ENCODE data around the gene TM4SF1. TPM values are rescaled to one million over a fixed set of nuclear protein-coding genes. Genes with fewer than 3 reads are reported as not detected.

TM4SF1 gene
- total RNA-seq, 2 experiments from 2014 or later = not detected

Other genes starting within 250 kb of the TM4SF1 start
- 10 to 100 TPM; 18.0 to 20.2 TPM for gene HPS3, start 248.0 kb downstream of the TM4SF1 start, total RNA-seq
- not detected for gene CP, start 155.8 kb downstream of the TM4SF1 start, total RNA-seq
- not detected for gene TM4SF18, start 44.0 kb downstream of the TM4SF1 start, total RNA-seq
- gene TM4SF4, start 97.0 kb upstream of the TM4SF1 start, total RNA-seq = not detected

Data from activated CD4-positive, alpha-beta T cell treated with anti-CD3 and anti-CD28 coated beads for 36 hours (primary cell).